Parathyroid adenoma (tissue), 2 donors: ENCODE results near the gene SEMA4A.
"Not testable (repeated sequence)": the region's sequence is repeated elsewhere in the genome, so short reads cannot be mapped to it uniquely, and the experiment has no call there.

Experiments
- H2AFZ ChIP-seq: fragments of 300-600 bp; sonication (generic); one replicate; pipeline ENCODE4 v1.7.0; 2017; ENCODE audit warnings: antibody characterized with exemption, mild to moderate bottlenecking
- H3K27ac ChIP-seq: fragments of 300-600 bp; sonication (generic); one replicate; pipeline ENCODE4 v1.7.0; 2017
- H3K27me3 ChIP-seq: fragments of 300-600 bp; sonication (generic); one replicate; pipeline ENCODE4 v1.7.0; 2017; ENCODE audit warnings: low read length; ENCODE audit not compliant: control insufficient read depth, insufficient read depth
- H3K36me3 ChIP-seq: fragments of 300-600 bp; sonication (generic); one replicate; pipeline ENCODE4 v1.7.0; 2017; ENCODE audit warnings: low read length; ENCODE audit not compliant: control insufficient read depth, insufficient read depth
- H3K4me1 ChIP-seq: fragments of 300-600 bp; sonication (generic); one replicate; pipeline ENCODE4 v1.7.0; 2017; ENCODE audit warnings: control low read depth
- H3K4me2 ChIP-seq: fragments of 300-600 bp; sonication (generic); one replicate; pipeline ENCODE4 v1.7.0; 2017; ENCODE audit warnings: low read length
- H3K4me3 ChIP-seq: fragments of 300-600 bp; sonication (generic); one replicate; pipeline ENCODE4 v1.7.0; 2017; ENCODE audit warnings: low read depth, low read length
- H3K79me2 ChIP-seq: fragments of 300-600 bp; sonication (generic); one replicate; pipeline ENCODE4 v1.7.0; 2017; ENCODE audit warnings: control low read depth
- H3K9ac ChIP-seq: fragments of 300-600 bp; sonication (generic); one replicate; pipeline ENCODE4 v1.7.0; 2017; ENCODE audit warnings: mild to moderate bottlenecking
- H3K9me3 ChIP-seq: fragments of 300-600 bp; sonication (generic); one replicate; pipeline ENCODE4 v1.7.0; 2017; ENCODE audit warnings: low read length; ENCODE audit not compliant: control insufficient read depth
- CTCF ChIP-seq: fragments of 300-600 bp; sonication (generic); IDR thresholded peaks from one replicate; pipeline ENCODE4 v1.7.0; 2017; ENCODE audit warnings: antibody characterized with exemption, mild to moderate bottlenecking
- donor health status: primary hyperparathyroidism.

The SEMA4A gene

GRCh38 chr1:156122519-156123355, 30.6 kb upstream of the SEMA4A start:
- H3K4me1 ChIP-seq, result peaks cover 20% of the 10 kb centered on the region
- H3K27ac ChIP-seq, result peak overlapping the region; percentile 86
- H3K9ac ChIP-seq, result no peak overlapping the region
- no peak for TF ChIP-seq CTCF
- no peaks in the 10 kb centered on the region for H3K36me3 ChIP-seq
- H3K9me3 ChIP-seq, result no peaks in the 10 kb centered on the region
- peak overlapping the region; percentile 47 for H3K4me3 ChIP-seq
- peaks cover 32% of the 10 kb centered on the region for H3K79me2 ChIP-seq
- H3K4me2 ChIP-seq, result peak overlapping the region; percentile 76
- H3K27me3 ChIP-seq, result no peaks in the 10 kb centered on the region
- no peak overlapping the region for H2AFZ ChIP-seq

GRCh38 chr1:156123356-156124196, 29.8 kb upstream of the SEMA4A start:
- Histone ChIP-seq H3K4me2 (peak overlapping the region; percentile 76), H3K27me3 (no peaks in the 10 kb centered on the region), H3K79me2 (peaks cover 25% of the 10 kb centered on the region), H3K27ac (peak overlapping the region; percentile 86), H3K4me1 (peaks cover 16% of the 10 kb centered on the region), H3K9me3 (no peaks in the 10 kb centered on the region), H3K4me3 (peak overlapping the region; percentile 47), H2AFZ (peak overlapping the region; percentile 33), H3K9ac (no peak overlapping the region), H3K36me3 (no peaks in the 10 kb centered on the region)
- TF ChIP-seq CTCF, result peak; percentile 21

- no peak overlapping the region for H3K9ac ChIP-seq
- TF ChIP-seq CTCF, result no peak
Observed at GRCh38 chr1:156124557-156125483, 28.6 kb upstream of the SEMA4A start.

GRCh38 chr1:156125544-156125943, 27.8 kb upstream of the SEMA4A start:
- not testable (repeated sequence) for H3K36me3 ChIP-seq

More at GRCh38 chr1:156124557-156125483, 28.6 kb upstream of the SEMA4A start:
- no peak overlapping the region for H3K4me2 ChIP-seq
- H3K27ac ChIP-seq, result peak overlapping the region; percentile 86
- no peaks in the 10 kb centered on the region for H3K36me3 ChIP-seq
- no peaks in the 10 kb centered on the region for H3K27me3 ChIP-seq
- H3K4me1 ChIP-seq, result peaks cover 16% of the 10 kb centered on the region
- H3K79me2 ChIP-seq, result peaks cover 23% of the 10 kb centered on the region
- H3K9me3 ChIP-seq, result no peaks in the 10 kb centered on the region
- no peak overlapping the region for H2AFZ ChIP-seq
- H3K4me3 ChIP-seq, result no peak overlapping the region

More at GRCh38 chr1:156125544-156125943, 27.8 kb upstream of the SEMA4A start:
- H3K4me3 ChIP-seq, H2AFZ ChIP-seq, H3K27me3 ChIP-seq, H3K9me3 ChIP-seq, H3K9ac ChIP-seq, H3K4me2 ChIP-seq: not testable (repeated sequence)
- Histone ChIP-seq H3K27ac (peak overlapping the region; percentile 86), H3K4me1 (peaks cover 16% of the 10 kb centered on the region), H3K79me2 (peaks cover 18% of the 10 kb centered on the region)
